Hematopoietic multipotent progenitor cell treated with erythropoietin and hydrocortisone succinate and interleukin-3 and kit ligand, for 4 days (in vitro differentiated cells): ENCODE data around the gene CYS1.

Source experiments
- DNase-seq: peaks from one replicate; pipeline ENCODE4 v3.0.0-alpha.2; 2015

Gene CYS1

DNA sequence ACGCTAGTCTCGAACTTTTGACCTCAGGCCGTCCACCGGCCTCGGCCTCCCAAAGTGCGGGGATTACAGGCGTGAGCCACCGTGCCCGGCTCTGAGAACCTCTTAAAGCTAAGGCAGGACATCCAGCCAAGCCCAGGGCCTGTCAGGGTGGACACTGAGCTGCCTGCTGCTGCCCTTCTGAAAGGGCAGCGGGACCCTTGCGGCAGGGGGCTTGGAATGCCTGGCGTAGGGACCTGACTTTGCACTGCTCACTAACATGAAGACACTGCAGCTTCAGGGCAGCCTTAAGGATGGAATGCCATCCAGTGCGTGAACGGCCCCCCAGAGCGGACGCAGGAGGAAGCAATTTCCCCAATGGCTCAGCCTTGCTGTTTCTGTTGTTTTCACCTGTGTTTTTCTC is 9.0 kb downstream of the CYS1 start:
- no peak for DNase-seq

DNA sequence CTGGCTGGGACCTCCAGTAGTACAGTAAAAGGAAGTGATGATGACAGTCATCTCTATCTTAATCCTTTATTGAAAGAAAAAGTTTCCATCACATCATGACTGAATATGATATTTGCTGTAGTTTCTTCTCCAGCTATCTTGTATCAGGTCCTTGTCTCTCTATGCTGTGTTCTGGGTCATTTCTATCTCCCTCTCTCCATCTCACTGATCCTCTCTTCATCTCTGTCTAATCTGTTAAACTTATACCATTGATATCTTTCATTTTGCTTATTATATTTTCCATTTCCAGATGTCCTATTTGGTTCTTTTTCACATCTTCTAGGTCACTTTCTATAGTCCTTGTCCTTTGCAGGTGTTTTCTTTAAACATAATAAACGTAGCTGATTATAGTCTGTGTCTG is 12.3 kb downstream of the CYS1 start:
- no peak for DNase-seq

DNA sequence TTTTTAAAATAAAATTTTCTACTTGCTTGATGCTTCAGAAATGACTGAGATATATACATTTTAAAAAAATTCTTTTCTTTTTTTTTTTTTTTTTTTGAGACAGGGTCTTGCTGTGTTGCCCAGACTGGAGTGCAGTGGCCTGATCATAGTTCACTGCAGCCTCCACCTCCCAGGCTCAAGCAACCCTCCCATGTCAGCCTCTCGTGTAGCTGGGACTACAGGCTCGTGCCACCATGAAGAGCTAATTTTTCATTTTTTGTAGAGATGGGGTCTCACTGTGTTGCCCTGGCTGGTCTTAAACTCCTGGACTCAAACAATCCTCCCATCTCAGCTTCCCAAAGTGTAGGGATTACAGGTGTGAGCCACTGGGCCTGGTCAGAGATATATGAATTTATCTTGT is 12.9 kb downstream of the CYS1 start:
- no peak for DNase-seq

DNA sequence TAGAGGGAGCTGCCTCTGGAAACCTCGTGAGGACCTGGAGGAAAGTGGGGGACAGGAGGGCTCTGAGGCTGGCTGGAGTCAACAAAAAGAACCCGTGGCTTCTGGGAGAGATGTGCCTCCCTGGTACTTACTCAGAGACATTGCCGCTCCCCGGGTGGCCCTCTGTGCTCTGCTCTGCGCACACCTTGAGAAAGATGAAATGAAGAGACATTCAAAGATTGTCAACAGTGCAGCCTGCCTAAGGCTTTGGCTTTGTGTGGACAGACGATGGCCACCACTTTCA is 14.5 kb downstream of the CYS1 start:
- DNase-seq = no peak

DNA sequence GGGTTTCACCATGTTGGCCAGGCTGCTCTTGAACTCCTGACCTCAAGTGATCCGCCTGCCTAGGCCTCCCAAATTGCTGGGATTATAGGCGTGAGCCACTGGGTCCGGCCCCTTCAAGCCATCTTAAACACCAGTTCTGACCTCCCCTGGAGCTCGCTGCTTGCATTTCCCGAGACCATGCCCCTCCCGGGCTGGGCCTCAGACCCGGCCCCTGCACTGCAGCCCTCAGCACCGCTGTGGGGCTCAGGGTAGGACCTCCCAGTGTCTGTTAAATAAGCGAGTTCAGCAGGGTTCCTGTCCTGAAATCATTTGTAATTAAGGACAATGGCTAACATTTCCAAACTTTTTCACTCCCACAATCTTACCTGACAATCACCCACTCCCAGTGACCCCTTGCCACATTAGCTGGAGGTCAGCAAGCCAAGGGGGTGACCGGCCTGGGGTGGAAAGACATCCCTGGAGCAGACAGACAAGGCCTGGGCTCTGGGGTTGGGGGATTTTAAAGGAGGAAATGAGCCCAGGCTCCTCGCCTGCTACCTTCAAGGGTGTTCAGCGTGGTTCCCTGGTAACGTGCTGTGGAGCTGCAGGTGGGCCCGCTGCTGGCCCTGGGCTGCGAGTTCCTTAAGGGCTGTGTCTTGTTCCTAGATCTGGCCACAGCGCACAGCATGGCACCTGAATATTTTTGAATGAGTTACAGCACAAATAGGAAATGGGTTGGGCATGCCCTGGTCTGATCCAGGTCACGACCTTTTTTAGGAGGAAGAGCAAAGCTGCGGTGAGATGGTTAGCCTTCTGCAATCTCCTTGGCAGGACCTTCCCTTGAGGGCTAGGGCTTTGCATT is 15.1 kb downstream of the CYS1 start:
- no peak for DNase-seq

DNA sequence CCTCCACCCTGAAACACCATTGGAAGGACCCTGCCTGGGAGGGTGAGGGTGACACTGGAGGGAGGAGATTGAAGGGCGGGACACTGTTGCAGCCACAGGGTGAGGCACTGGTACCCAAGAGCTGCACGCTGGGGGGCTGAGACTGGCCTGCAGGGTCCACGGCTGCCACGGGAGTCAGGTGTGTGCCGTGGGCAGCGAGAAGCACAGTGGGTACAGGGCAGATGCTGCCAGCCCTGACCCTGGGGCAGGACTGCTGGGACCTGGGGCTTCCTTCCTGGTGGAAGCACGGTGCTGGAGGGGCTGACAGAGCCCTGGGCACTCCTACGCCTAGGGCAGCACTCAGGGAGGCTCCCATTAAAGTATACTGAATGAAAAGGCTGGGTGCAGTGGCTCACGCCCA is 16.6 kb downstream of the CYS1 start:
- DNase-seq = no peak

DNA sequence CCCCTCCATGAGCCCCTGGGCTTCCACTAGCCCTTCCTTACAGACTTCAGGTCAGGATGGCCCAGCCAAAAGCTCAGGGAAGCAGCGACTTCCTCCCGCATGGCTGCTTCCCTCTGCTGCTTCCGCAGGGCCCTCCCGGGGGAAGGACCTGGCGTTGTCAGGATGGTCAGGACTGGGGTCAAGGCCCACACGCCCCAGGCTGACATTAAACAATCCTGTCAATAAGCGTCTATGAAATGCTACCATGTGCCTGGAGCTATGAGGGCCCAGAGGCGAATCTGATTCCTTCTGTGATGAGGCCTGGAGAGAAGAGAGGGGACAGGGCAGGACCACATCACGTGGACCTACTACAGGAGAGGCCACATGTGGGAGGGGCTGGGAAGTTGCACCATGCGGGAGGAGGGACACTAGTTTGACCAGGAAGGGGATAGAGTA is 17.3 kb downstream of the CYS1 start:
- no peak for DNase-seq

DNA sequence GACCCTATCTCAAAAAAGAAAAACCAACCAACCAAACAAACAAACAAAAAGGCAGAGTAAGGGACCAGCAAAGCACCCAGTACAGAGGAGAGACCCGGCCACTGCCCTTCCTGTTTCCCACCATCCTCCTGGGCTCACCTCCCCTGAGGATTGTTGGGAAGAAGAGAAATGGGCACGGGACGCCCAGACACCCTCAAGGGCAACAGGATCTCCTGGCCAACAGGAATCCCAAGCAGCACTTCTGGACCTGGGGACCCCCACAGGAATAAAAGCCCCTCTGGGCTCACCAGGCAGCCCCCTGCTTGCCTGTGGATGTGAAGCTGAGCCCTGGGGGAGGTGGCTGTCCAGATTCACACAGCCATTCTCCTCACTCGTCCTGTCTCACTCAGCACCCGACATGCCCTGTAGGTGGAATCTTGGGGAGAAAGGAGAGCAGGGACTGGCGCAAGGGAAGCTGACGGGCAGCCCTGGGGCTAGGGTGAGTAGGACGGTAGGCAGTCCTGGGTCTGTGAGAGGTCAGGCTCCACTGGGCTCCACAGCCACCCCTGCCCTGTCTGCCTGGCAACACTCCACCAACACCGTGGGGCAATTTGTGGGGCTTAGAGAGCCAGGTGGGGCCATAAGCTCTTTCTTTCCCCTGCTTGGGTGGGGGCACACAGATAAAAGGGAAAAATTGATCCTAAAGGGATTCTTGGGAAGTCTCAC is 18.8 kb downstream of the CYS1 start:
- no peak for DNase-seq

DNA sequence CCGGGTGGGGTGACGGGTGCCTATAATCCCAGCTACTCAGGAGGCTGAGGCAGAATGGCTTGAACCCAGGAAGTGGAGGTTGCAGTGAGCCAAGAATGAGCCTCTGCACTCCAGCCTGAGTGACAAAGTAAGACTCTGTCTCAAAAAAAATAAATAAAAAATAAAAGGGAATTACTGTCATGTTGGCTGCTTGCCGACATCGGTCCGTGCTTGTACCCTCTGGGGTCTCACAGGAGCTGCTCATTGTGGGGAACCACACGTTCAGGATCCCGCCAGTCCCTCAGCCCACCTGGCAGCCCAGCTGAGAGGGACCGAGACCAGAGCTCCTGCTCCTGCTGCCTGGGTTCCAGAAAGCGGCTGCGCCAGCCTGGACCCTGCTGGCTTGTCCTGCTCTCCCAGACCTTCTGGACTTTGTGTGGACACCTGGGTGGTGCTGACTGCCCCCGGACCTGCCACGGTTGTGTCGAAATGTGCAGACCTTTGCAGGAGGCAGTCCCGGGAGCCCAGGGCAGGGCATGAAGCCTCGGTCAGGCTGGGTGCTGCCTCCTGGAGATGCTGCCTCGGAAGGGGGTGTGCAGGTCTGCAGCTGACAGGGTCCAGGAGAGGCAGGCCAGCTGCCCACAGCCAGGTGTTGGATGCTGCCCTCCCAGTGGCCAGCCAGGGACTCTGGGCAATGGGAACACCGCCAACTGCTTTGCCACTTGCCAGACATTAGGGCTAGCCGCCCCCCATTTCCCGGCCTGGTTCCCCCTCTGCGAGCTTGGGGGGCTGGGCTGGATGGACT is 20.5 kb downstream of the CYS1 start:
- no peak for DNase-seq

DNA sequence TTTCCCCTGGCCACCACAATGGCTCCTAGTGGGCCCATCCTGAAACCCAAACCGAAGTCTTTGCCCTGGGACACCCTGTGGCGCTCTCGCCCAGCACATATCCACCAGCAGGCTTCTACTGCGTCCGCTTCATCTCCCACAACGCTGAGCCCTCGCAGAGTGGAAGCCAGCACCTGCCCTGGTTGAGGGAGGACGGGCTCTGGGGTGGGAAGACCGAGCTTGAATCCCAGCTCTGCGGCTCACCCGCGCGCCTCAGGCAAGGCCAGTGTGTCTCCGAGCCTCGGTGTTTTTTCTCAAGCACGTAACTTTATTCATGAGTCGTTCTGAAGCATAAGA is 21.2 kb downstream of the CYS1 start:
- DNase-seq = no peak

DNA sequence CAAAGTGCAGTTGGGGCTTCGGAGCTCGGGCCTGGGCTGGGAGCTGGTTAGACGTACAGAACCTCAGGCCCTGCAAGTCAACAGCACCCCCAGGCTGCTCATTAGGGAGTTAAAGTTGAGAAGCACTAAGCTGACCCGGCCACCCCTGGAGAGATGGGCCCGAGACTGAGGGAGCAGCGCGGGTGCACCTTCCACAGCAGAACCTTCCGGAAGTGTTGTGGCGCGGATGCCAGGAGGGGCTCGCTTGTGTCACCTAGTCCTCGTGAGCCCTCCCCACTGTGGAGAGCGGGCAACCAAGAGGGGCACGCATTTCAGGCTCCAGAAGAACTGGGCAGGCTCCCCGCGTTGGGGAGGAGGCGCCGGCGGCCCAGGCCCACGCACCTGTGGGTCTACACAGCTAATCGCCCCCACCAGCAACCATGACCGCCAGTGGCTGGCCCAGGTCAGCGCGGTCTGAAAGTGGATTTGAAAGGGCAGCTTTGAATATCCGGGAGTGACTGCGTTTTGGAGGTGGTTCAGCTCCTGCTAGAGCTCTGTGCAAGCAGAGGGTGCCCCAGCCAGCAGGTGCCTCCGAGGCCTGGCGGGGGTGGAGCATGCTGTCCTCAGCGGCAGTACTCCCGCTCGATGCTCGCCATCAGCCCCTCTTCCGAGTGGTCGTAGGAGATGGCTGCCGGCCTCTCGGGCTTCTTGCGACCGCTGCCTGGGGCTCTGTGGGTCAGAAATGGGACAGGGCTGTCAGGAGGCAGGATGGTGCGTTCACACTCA is 21.8 kb downstream of the CYS1 start:
- DNase-seq = no peak

DNA sequence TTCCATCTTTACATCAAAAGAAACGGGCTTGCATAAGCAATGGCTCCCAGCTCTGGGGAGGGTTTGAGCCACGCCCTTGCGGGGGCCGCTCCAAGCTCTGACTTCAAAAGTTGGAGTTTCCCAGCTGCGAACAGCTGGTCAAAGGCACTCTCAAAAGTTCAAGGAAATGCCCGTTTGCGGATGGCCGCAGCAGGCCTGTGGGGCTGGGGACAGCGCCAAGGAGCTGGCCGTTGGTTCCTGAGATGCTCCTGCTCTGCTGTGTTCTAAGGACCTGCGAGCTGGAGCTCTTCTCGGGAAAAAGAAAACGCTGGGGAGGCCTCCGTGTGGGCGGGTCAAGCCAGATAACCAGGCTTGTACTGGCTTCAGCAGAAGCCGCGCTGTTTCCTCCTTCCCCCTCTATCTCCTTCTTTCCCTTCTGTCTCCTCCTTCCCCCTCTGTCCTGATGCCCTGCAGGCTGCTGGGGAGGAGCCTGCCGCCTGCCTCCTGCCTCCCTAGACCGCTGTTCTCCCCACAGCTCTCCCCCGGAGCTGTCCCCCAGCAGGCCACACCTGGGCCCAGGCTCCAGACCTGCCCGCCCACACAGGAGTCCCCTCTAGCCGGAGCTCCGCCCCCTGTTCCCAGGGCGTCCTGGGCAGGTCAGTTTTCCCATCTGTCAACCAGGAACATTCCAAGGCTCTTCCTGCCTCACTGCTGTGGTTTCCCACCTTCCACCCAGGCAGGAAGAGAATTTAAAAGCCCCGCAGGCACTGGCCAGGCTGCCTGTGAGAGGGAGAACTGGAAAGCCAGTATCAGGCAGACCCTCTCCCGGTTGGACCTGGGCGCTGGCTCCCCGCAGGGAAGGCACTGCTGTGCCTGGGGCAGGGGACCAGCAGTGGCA is 22.7 kb downstream of the CYS1 start:
- DNase-seq = peak; percentile 56

DNA sequence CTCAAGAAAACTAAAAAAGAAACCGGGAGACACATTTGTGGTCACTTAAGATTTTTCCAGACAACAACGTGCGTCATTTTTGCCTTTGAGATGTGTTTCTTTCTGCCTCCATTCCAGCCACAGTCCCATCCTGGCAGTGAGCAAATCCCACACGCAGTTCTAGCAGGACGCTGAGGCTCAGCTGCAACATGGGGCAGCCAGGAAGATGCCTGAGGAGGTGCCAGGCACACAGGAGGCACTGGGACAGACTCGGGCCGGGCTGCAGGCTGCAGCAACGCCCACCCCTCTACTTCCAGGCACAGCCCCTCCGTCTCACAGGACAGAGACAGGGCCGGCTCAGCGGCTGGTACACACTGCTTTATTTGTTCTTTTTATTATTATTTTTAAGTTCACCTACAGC is 23.8 kb downstream of the CYS1 start:
- no peak for DNase-seq

DNA sequence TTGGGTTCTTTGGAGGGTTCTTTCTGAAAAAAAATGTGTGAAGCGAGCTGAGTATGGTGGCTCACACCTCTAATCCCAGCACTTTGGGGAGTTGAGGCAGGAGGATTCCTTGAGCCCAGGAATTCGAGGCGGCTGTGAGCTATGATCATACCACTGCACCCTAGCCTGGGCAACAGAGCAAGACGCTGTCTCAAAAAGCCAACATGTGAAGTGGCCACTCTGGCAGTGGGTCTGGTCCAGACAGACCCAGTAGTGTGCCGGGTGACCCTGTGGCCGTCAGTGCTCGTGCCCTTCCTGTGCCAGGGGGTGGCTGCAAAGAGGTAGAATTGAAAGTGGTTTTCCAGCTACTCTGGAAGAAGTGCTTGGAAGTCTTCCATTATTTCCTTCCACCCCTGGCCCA is 25.2 kb downstream of the CYS1 start:
- DNase-seq = no peak

DNA sequence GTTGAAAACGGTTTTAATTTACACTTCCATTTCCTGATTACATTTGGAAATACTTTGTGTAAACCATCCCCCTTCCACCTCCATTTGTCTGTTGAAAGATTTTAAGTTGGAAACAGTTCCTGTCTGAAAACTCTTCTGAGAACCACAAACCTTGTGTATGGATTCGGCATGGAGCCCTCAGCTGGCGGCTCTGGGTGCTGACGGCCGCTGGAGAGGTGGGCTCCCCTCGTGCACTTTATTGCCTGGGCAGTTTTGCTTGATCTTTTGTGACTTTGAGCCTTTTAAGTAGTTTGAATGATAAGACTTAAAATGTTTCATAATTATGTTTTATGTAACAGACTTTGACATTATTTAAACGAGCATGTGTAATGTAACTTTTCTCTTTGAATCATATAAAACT is 25.8 kb downstream of the CYS1 start:
- DNase-seq = no peak

DNA sequence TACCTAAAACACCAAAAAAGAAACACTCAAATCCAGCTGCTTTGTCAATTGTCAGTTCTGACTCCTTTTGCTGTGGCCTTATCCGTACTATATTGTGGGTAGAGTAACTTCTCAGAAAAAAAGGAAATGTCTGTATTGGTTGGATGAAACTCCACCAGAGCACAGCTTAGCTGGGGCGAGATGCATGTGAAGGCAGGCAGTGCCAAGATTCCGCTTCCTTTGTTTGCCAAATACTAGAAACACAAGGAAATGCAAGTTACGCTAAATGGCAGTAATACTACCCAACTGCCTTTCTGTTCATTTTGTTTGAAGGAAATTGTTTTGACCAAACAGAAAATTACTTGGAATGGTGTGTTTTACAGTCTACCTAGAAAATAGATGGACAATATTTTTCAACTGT is 26.9 kb downstream of the CYS1 start:
- no peak for DNase-seq

DNA sequence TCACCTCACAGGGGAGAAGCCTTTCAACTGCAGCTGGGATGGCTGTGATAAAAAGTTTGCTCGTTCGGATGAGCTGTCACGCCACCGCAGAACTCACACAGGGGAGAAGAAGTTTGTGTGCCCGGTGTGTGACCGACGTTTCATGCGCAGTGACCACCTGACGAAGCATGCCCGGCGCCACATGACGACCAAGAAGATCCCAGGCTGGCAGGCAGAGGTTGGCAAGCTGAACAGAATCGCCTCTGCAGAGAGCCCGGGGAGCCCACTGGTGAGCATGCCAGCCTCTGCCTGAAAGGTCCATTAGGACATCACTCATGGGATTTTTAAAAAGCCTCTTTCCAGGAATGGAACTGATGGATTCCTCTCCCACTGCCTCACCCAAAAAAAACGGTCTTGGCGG is 28.0 kb downstream of the CYS1 start:
- no peak for DNase-seq

DNA sequence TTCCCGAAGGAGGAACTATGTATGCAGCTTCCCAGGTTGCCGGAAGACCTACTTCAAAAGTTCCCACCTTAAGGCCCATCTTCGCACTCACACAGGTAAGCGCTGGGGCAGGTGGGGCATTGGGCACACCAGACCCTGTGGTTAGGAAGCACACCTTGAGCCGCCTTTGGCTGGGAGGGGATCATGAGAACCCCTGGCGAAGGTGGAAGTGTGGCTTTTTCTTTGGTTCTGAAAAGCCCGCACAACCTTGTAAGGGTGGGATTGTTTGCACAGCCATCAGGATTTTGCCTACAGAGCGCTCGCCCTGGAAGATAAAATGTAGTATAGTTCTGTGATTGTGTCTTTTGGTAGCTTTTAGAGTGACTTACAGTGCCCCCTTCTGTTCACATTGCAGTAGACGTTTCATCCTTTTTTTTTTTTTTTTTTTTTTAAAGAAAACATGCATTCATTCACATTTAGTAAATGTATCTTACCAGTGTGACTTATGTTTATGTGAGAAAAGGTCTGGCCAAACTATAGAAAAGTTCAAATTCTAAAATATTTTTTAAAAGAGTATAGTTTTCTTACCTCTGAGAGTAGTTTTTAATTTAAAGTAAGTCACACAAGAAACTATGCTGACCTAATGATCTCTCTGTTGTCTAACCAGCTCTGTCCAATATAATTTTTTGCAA is 31.6 kb downstream of the CYS1 start:
- DNase-seq = peak; percentile 82

DNA sequence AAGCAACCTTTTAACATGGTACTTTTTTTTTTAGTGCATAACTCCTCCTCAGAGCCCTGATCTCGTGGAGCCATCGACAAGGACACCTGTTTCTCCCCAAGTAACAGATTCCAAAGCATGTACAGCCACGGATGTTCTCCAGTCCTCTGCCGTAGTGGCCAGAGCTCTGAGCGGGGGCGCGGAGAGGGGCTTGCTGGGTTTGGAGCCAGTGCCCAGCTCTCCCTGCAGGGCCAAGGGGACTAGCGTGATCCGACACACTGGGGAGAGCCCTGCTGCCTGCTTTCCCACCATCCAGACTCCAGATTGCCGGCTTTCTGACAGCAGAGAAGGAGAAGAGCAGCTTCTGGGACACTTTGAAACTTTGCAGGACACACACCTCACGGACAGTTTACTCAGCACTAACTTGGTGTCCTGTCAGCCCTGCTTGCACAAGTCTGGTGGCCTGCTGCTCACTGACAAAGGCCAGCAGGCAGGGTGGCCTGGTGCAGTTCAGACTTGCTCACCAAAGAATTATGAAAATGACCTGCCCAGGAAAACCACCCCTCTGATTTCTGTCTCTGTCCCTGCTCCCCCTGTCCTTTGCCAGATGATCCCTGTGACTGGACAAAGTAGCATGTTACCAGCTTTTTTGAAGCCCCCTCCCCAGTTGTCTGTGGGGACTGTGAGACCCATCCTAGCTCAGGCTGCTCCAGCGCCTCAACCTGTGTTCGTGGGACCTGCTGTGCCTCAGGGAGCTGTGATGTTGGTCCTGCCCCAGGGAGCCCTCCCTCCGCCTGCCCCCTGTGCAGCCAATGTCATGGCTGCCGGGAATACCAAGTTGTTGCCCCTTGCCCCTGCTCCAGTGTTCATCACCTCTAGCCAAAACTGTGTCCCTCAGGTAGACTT is 32.4 kb downstream of the CYS1 start:
- no peak for DNase-seq

DNA sequence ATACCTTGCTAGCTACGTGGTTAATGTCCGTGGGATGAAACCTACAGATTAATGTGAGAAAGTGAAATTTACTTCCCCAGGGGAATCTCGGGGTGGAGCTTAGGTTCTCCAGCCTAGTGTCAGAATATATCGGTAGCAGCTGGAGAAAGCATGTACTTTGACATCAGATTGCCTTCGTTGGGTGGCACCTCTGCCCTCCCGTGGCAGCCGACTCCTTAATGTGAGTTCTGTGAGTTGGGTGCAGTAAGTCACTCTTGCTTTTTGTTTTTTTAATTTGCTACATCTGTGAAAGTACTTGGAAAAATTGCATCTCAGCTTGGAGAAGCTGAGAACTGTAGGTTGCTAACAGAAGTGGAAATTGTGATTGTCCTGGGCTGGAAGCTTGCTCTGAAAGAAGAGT is 33.3 kb downstream of the CYS1 start:
- no peak for DNase-seq
